H1 (cell line): ENCODE data around the gene TEX14. TPM values are rescaled to one million over a fixed set of nuclear protein-coding genes. Genes with fewer than 3 reads are reported as not detected.

Source experiments
- CTCF ChIP-seq, 3 experiments: IDR thresholded peaks; 1 replicate in 2 of 3; 2 replicates in 1 of 3; pipeline versions ENCODE4 v1.5.1 to v1.6.1; 2011; ENCODE audit warnings: low read length in 3 of 3, mild to moderate bottlenecking in 3 of 3, inconsistent platforms in 2 of 3, low read depth in 1 of 3, moderate library complexity in 1 of 3; ENCODE audit not compliant: insufficient read depth in 1 of 3; ENCODE audit errors: control extremely low read depth in 1 of 3
- EP300 ChIP-seq, 2 experiments: IDR thresholded peaks; 1 replicate in 1 of 2; 2 replicates in 1 of 2; pipeline ENCODE4 v1.6.1; 2011 to 2012; ENCODE audit warnings: low read depth in 2 of 2, low read length in 2 of 2, mild to moderate bottlenecking in 2 of 2, borderline replicate concordance in 1 of 2, inconsistent platforms in 1 of 2, moderate library complexity in 1 of 2
- MAX ChIP-seq: IDR thresholded peaks from 2 replicates; pipeline ENCODE4 v1.6.1; 2012; ENCODE audit warnings: inconsistent platforms
- PHF8 ChIP-seq: fragments of 200-600 bp; sonication (generic); conservative IDR thresholded peaks from 2 replicates; pipeline ENCODE4 v1.7.1; 2012; ENCODE audit warnings: low read depth, mild to moderate bottlenecking, inconsistent platforms, low read length, moderate library complexity
- SP1 ChIP-seq: IDR thresholded peaks from 2 replicates; pipeline ENCODE4 v1.6.1; 2011; ENCODE audit warnings: low read depth, low read length
- polyA plus RNA-seq, 7 experiments: library from polyadenylated mRNA; depleted of rRNA in 3 of 7; stranded (reverse) in 5 of 7; unstranded in 2 of 7; fragments of >200 nt in 5 of 7; fragments of 200-250 nt in 2 of 7; gene quantifications; 1 replicate in 5 of 7; 2 replicates in 1 of 7; 4 replicates in 1 of 7; pipeline versions ENCODE4 v1.2.1 to v1.2.3, GENCODE V29; 2011 to 2013; ENCODE audit warnings: missing spikeins in 2 of 7, mixed read lengths in 2 of 7
- total RNA-seq: library from RNA; stranded (reverse); fragmentation: NEBNext Ultra II Directional; extraction: Animal tissue kit (Norgen Biotek cat#: 25700); gene quantifications from 2 replicates; pipeline ENCODE4 v1.2.1, GENCODE V29; 2021

Gene TEX14
- total and polyA plus RNA-seq, 2 of the 8 experiments (the other 6 are each of a cell fraction or from before 2014, with no cell fraction given), result 0.83 to 2.5 TPM

- TF ChIP-seq CTCF (IDR thresholded peaks at IDR 0.05; ENCODE audit: control extremely low read depth in 1 of 3, insufficient read depth in 1 of 3, low read depth in 1 of 3, low read length in 3 of 3), result no peak
- no peak for TF ChIP-seq MAX
- no peak for TF ChIP-seq EP300 (IDR thresholded peaks at IDR 0.05; ENCODE audit: borderline replicate concordance in 1 of 2, low read depth in 2 of 2, low read length in 2 of 2)
- no peak for TF ChIP-seq PHF8
- no peak for TF ChIP-seq SP1
These were observed 11.5 kb upstream of the TEX14 start (continued) for GRCh38 chr17:58703137-58703915.
